ENCODE measurements around the gene GPC6.

DNA sequence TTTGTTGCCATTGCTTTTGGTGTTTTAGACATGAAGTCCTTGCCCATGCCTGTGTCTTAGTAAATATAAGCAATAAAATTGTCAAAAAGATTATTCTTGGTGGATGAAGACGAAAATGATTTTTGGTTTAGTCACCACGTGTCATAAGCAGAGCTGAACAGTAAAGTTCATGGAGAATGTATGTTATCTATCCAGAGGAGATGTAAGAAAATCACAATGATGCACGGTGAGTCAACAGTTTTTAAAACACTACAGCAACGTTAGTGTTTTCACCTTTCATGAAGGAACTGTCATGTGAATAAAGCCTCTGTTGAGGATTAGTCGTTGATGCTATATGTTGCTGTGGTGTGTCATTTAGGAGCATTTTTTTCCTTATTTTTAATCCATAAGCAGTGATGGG lies 137.6 kb downstream of the GPC6 start:
- TF ChIP-seq CTCF (IDR thresholded peaks at IDR 0.05): no peak
- TF ChIP-seq POLR2A (IDR thresholded peaks at IDR 0.05): no peak

Data from vagina (tissue), 2 donors.